K562 (cell line): ENCODE measurements around the gene KISS1R. TPM values are rescaled to one million over a fixed set of nuclear protein-coding genes. Genes with fewer than 3 reads are reported as not detected.

Experiments used
- ARNT ChIP-seq, 2 experiments: fragments of 450-650 bp; IDR thresholded peaks; 2 replicates each; pipeline ENCODE4 v1.6.1; 2016; ENCODE audit warnings: mild to moderate bottlenecking in 1 of 2
- CREB1 ChIP-seq, 2 experiments: sonication (generic) in 1 of 2; formaldehyde crosslinking in 1 of 2; IDR thresholded peaks; 2 replicates each; pipeline versions ENCODE4 v1.6.1 to v1.8.0; 2012 to 2022; ENCODE audit warnings: inconsistent platforms in 1 of 2, mild to moderate bottlenecking in 1 of 2, missing genetic modification reagents in 1 of 2, moderate library complexity in 1 of 2
- FOSL1 ChIP-seq: fragments of 200-800 bp; sonication (Bioruptor generic); conservative IDR thresholded peaks from 2 replicates; pipeline ENCODE4 v1.6.1; 2016; ENCODE audit warnings: missing genetic modification characterization, missing compliant biosample characterization
- FOXP1 ChIP-seq: sonication (generic); formaldehyde crosslinking; IDR thresholded peaks from 2 replicates; pipeline ENCODE4 v1.8.0; 2022; ENCODE audit warnings: mild to moderate bottlenecking, missing genetic modification reagents
- HEY1 ChIP-seq: fragments of 250-450 bp; sonication (Bioruptor Pico); IDR thresholded peaks from 2 replicates; pipeline ENCODE4 v1.5.0; 2020; ENCODE audit warnings: mild to moderate bottlenecking, moderate library complexity, borderline replicate concordance
- HIVEP1 ChIP-seq: fragments of 250-450 bp; sonication (Bioruptor Pico); IDR thresholded peaks from 2 replicates; pipeline ENCODE4 v1.4.0; 2020; ENCODE audit warnings: mild to moderate bottlenecking
- OTX1 ChIP-seq: fragments of 450-650 bp; formaldehyde crosslinking; IDR thresholded peaks from 2 replicates; pipeline ENCODE4 v1.4.0; 2022; ENCODE audit warnings: mild to moderate bottlenecking
- PTBP1 ChIP-seq: fragments of 200-400 bp; formaldehyde crosslinking; IDR thresholded peaks from 2 replicates; pipeline ENCODE4 v1.6.1; 2017; ENCODE audit warnings: low read depth, low read length
- RBFOX2 ChIP-seq: fragments of 200-400 bp; formaldehyde crosslinking; IDR thresholded peaks from 2 replicates; pipeline ENCODE4 v1.6.1; 2017; ENCODE audit warnings: low read depth, mild to moderate bottlenecking, low read length, moderate library complexity
- RUNX1 ChIP-seq: sonication (generic); IDR thresholded peaks from 2 replicates; pipeline ENCODE4 v1.6.1; 2016; ENCODE audit warnings: antibody characterized with exemption, low read depth
- SOX6 ChIP-seq: fragments of 450-650 bp; IDR thresholded peaks from 2 replicates; pipeline ENCODE4 v1.6.1; 2014; ENCODE audit warnings: mild to moderate bottlenecking
- TCF3 ChIP-seq: sonication (generic); formaldehyde crosslinking; IDR thresholded peaks from 2 replicates; pipeline ENCODE4 v1.4.0; 2020; ENCODE audit warnings: mild to moderate bottlenecking, missing genetic modification reagents
- ZNF184 ChIP-seq: sonication (generic); formaldehyde crosslinking; IDR thresholded peaks from 2 replicates; pipeline ENCODE4 v1.5.0; 2020; ENCODE audit warnings: missing genetic modification reagents
- ZNF239 ChIP-seq: fragments of 250-450 bp; sonication (Bioruptor Pico); IDR thresholded peaks from 2 replicates; pipeline ENCODE4 v1.4.0; 2020; ENCODE audit warnings: mild to moderate bottlenecking
- ZNF316 ChIP-seq: fragments of 450-650 bp; IDR thresholded peaks from 2 replicates; pipeline ENCODE4 v1.6.1; 2016
- ZNF79 ChIP-seq: fragments of 250-450 bp; sonication (Bioruptor Pico); IDR thresholded peaks from 2 replicates; pipeline ENCODE4 v1.4.0; 2020; ENCODE audit warnings: low read depth, mild to moderate bottlenecking, moderate library complexity
- polyA plus RNA-seq, 8 experiments: library from polyadenylated mRNA; depleted of rRNA in 4 of 8; stranded (reverse) in 5 of 8; unstranded in 3 of 8; fragments of >200 nt; fragmentation: Nextera tagmentation in 2 of 8; fragmentation: Illumina TruSeq in 1 of 8; extraction: Ambion mirVana in 2 of 8; extraction: Trizol in 1 of 8; gene quantifications; 2 replicates each; pipeline versions ENCODE4 v1.2.1 to v1.2.3, GENCODE V29; 2011 to 2014; ENCODE audit warnings: inconsistent platforms in 1 of 8, missing spikeins in 1 of 8
- total RNA-seq, 7 experiments: library from RNA; depleted of rRNA in 6 of 7; stranded (reverse); fragments of >200 nt in 6 of 7; fragmentation: Illumina TruSeq in 2 of 7; extraction: Trizol in 2 of 7; gene quantifications; 2 replicates each; pipeline versions ENCODE4 v1.2.1 to v1.2.3, GENCODE V29; 2011 to 2021; ENCODE audit warnings: low replicate concordance in 1 of 7
- TF ChIP-seq, protein P1 (sequence below), 3 experiments: IDR thresholded peaks in 2 of 3; conservative IDR thresholded peaks in 1 of 3; 2 replicates each; pipeline ENCODE4 v1.5.1; 2011 to 2012; ENCODE audit warnings: low read length in 3 of 3, mild to moderate bottlenecking in 3 of 3, control low read depth in 2 of 3, improper control_type of control experiment in 1 of 3, inconsistent platforms in 1 of 3, low read depth in 1 of 3, mixed read lengths in 1 of 3, moderate library complexity in 1 of 3; ENCODE audit not compliant: insufficient read depth in 2 of 3
- TF ChIP-seq, protein P2 (sequence below): sonication (generic); formaldehyde crosslinking; IDR thresholded peaks from 2 replicates; pipeline ENCODE4 v1.8.1; 2023; ENCODE audit warnings: mild to moderate bottlenecking, missing genetic modification reagents
- TF ChIP-seq, protein P3 (sequence below): sonication (generic); formaldehyde crosslinking; IDR thresholded peaks from 2 replicates; pipeline ENCODE4 v1.8.1; 2023; ENCODE audit warnings: mild to moderate bottlenecking, missing genetic modification reagents, moderate library complexity
- TF ChIP-seq, protein P4 (sequence below): fragments of 250-450 bp; sonication (Bioruptor Pico); IDR thresholded peaks from 2 replicates; pipeline ENCODE4 v1.4.0; 2020
- TF ChIP-seq, protein P5 (sequence below): fragments of 250-450 bp; sonication (Bioruptor Pico); IDR thresholded peaks from 2 replicates; pipeline ENCODE4 v1.8.0; 2021; ENCODE audit warnings: moderate library complexity, mild to moderate bottlenecking, inconsistent platforms

Gene KISS1R
- total and polyA plus RNA-seq, 9 of the 15 experiments (the other 6 are each of a cell fraction or from before 2014, with no cell fraction given): 0.37 to 39.4 (median 2.0) TPM

DNA sequence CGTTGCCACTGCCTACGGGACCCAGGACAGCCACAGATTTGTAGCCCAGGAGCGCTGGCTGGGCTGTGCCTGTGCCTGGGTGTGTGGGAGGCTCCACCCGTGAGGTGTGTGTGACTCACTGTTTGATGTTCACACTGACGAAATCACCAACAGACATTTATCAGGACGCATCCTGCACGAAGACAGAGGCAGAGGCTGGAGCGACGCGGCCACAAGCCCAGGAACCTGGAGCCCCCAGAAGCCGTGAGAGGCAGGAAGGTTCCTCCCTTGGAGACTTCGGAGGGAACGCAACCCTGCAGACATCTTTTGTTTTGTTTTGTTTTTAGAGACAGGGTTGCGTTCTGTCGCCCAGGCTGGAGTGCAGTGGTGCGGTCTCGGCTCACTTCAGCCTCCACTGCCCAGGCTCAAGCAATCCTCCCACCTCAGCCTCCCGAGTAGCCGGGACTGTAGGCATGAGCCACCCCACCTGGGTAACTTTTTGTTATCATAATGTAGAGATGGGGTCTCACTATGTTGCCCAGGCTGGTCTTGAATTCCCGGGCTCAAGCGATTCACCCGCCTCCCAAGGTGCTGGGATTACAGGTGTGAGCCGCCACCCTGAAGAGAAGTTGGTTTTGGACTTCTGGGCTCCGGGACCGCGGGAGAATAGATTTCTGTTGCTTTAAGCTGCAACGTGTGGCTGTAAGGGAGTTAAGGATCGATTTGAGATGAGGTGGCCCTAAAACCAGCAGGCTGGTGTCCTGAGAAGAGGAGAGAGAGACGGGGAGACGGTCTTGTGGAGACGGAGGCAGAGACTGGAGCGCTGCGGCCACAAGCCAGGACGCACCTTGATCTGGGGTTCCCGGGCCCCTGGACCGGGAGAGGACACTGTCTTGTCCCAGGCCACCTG is 42.1 kb downstream of the KISS1R start (continued):
- peak; percentile 45; the same call in 1 of the 2 replicates for TF ChIP-seq RBFOX2
- no peak for TF ChIP-seq FOXP1 (CRISPR knock-in tag)
- TF ChIP-seq ZNF184 (CRISPR knock-in tag): no peak
- TF ChIP-seq TCF3 (CRISPR knock-in tag): peak; percentile 70
- peak; percentile 32 to 55; a peak in 2 of 4 replicates for TF ChIP-seq ARNT (IDR thresholded peaks at IDR 0.05)
- TF ChIP-seq HIVEP1 (CRISPR knock-in tag): no peak
- TF ChIP-seq, protein P1, sequence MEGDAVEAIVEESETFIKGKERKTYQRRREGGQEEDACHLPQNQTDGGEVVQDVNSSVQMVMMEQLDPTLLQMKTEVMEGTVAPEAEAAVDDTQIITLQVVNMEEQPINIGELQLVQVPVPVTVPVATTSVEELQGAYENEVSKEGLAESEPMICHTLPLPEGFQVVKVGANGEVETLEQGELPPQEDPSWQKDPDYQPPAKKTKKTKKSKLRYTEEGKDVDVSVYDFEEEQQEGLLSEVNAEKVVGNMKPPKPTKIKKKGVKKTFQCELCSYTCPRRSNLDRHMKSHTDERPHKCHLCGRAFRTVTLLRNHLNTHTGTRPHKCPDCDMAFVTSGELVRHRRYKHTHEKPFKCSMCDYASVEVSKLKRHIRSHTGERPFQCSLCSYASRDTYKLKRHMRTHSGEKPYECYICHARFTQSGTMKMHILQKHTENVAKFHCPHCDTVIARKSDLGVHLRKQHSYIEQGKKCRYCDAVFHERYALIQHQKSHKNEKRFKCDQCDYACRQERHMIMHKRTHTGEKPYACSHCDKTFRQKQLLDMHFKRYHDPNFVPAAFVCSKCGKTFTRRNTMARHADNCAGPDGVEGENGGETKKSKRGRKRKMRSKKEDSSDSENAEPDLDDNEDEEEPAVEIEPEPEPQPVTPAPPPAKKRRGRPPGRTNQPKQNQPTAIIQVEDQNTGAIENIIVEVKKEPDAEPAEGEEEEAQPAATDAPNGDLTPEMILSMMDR (IDR thresholded peaks at IDR 0.05 in 2 of 3, conservative IDR thresholded peaks at IDR 0.05 in 1 of 3; ENCODE audit: insufficient read depth in 2 of 3, low read depth in 1 of 3, low read length in 3 of 3): no peak
- no peak for TF ChIP-seq OTX1 (CRISPR knock-in tag)
- no peak for TF ChIP-seq ZNF79
- TF ChIP-seq ZNF239 (CRISPR knock-in tag): peak; percentile 14; the same call in 1 of the 2 replicates
- TF ChIP-seq, protein P2, sequence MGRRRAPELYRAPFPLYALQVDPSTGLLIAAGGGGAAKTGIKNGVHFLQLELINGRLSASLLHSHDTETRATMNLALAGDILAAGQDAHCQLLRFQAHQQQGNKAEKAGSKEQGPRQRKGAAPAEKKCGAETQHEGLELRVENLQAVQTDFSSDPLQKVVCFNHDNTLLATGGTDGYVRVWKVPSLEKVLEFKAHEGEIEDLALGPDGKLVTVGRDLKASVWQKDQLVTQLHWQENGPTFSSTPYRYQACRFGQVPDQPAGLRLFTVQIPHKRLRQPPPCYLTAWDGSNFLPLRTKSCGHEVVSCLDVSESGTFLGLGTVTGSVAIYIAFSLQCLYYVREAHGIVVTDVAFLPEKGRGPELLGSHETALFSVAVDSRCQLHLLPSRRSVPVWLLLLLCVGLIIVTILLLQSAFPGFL (CRISPR knock-in tag): no peak
- TF ChIP-seq PTBP1: no peak
- TF ChIP-seq SOX6: peak; percentile 54
- peak; percentile 95 for TF ChIP-seq FOSL1
- TF ChIP-seq, protein P3, sequence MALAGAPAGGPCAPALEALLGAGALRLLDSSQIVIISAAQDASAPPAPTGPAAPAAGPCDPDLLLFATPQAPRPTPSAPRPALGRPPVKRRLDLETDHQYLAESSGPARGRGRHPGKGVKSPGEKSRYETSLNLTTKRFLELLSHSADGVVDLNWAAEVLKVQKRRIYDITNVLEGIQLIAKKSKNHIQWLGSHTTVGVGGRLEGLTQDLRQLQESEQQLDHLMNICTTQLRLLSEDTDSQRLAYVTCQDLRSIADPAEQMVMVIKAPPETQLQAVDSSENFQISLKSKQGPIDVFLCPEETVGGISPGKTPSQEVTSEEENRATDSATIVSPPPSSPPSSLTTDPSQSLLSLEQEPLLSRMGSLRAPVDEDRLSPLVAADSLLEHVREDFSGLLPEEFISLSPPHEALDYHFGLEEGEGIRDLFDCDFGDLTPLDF (CRISPR knock-in tag): 0 out of 2 replicates have a peak, but pooled peaks have one; percentile 23
- peak; percentile 79 for TF ChIP-seq CREB1 (IDR thresholded peaks at IDR 0.05)
- TF ChIP-seq CREB1 (CRISPR knock-in tag; IDR thresholded peaks at IDR 0.05): peak; percentile 67; the same call in 1 of the 2 replicates
- TF ChIP-seq, protein P4, sequence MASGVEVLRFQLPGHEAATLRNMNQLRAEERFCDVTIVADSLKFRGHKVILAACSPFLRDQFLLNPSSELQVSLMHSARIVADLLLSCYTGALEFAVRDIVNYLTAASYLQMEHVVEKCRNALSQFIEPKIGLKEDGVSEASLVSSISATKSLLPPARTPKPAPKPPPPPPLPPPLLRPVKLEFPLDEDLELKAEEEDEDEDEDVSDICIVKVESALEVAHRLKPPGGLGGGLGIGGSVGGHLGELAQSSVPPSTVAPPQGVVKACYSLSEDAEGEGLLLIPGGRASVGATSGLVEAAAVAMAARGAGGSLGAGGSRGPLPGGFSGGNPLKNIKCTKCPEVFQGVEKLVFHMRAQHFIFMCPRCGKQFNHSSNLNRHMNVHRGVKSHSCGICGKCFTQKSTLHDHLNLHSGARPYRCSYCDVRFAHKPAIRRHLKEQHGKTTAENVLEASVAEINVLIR: peak; percentile 29; the same call in 1 of the 2 replicates
- TF ChIP-seq, protein P5, sequence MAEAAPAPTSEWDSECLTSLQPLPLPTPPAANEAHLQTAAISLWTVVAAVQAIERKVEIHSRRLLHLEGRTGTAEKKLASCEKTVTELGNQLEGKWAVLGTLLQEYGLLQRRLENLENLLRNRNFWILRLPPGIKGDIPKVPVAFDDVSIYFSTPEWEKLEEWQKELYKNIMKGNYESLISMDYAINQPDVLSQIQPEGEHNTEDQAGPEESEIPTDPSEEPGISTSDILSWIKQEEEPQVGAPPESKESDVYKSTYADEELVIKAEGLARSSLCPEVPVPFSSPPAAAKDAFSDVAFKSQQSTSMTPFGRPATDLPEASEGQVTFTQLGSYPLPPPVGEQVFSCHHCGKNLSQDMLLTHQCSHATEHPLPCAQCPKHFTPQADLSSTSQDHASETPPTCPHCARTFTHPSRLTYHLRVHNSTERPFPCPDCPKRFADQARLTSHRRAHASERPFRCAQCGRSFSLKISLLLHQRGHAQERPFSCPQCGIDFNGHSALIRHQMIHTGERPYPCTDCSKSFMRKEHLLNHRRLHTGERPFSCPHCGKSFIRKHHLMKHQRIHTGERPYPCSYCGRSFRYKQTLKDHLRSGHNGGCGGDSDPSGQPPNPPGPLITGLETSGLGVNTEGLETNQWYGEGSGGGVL (CRISPR knock-in tag): no peak
- no peak for TF ChIP-seq RUNX1
- TF ChIP-seq HEY1 (CRISPR knock-in tag): no peak
- TF ChIP-seq ZNF316: no peak
